ENCODE measurements around the gene RGS9BP.

Gene RGS9BP

DNA sequence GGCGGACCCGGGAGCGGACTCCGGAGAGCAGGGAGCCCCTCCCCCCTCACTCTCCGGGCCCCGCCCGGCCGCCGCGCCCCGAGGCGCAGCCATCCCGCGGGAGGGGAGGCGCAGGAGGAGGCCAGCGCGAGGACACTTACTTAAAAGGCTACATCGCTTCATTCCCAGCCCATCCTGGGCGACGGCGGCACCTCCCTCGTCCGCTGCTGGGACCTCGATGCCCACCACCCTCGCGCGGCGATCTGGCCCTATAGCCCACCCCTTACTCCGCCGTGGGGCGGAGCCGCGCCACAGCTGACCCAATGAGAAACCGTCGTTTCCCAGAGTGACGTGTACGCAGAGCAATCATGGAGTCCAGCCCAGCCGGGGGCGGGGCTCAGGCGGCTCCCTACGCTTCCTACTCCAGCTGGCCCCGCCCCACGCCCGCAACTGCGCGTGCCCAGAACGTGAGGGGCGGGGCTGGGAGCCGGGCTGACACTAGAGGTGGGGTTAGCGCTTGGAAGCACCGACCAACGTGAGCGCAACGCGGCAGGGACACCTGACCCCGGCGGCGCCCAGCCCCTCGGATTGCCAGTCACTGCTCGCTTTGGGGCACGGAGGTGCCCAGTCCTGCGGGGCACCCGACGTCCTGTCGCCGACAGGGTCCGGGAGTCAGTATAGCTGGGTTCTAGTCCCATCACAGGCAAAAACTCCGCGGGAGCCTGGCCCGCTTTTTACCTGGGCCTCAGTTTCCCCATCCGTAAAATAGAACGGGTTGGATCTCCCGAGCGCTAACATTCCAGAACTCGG is 523 bp upstream of the RGS9BP start, which contains the start of gene ANKRD27:
TSS of gene ANKRD27 (minus strand) at position 250 of the 789 bp plus-strand sequence. CDS start 16,165 bp downstream, outside the sequence.
- H3K4me3 ChIP-seq (ENCODE audit: control insufficient read depth, low read depth, low read length), result peak within 1 kb of the TSS; percentile 84
- DNase-seq (ENCODE audit: low read depth), result peak; percentile 96
- TF ChIP-seq, protein P1, sequence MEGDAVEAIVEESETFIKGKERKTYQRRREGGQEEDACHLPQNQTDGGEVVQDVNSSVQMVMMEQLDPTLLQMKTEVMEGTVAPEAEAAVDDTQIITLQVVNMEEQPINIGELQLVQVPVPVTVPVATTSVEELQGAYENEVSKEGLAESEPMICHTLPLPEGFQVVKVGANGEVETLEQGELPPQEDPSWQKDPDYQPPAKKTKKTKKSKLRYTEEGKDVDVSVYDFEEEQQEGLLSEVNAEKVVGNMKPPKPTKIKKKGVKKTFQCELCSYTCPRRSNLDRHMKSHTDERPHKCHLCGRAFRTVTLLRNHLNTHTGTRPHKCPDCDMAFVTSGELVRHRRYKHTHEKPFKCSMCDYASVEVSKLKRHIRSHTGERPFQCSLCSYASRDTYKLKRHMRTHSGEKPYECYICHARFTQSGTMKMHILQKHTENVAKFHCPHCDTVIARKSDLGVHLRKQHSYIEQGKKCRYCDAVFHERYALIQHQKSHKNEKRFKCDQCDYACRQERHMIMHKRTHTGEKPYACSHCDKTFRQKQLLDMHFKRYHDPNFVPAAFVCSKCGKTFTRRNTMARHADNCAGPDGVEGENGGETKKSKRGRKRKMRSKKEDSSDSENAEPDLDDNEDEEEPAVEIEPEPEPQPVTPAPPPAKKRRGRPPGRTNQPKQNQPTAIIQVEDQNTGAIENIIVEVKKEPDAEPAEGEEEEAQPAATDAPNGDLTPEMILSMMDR (conservative IDR thresholded peaks at IDR 0.05; ENCODE audit: control insufficient read depth, insufficient read depth, low read depth, low read length), result no peak

DNA sequence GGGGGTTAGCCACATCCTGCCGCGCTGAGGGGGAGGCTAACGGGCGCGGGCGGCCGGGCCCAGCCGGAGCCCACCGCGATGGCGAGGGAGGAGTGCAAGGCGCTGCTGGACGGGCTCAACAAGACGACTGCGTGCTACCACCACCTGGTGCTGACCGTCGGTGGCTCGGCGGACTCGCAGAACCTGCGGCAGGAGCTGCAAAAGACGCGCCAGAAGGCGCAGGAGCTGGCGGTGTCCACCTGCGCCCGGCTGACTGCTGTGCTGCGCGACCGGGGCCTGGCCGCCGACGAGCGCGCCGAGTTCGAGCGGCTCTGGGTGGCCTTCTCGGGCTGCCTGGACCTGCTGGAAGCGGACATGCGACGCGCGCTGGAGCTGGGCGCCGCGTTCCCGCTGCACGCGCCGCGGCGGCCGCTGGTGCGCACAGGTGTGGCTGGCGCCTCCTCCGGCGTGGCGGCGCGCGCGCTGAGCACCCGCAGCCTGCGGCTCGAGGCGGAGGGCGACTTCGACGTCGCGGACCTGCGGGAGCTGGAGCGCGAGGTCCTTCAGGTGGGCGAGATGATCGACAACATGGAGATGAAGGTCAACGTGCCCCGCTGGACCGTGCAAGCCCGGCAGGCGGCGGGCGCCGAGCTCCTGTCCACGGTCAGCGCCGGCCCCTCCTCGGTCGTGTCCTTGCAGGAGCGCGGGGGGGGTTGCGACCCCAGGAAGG is 692 bp downstream of the RGS9BP start:
- TF ChIP-seq, protein P1 (conservative IDR thresholded peaks at IDR 0.05; ENCODE audit: control insufficient read depth, insufficient read depth, low read depth, low read length), result no peak
- no peak for DNase-seq (ENCODE audit: low read depth)
- H3K4me3 ChIP-seq (ENCODE audit: control insufficient read depth, low read depth, low read length), result peak overlapping the region; percentile 84

DNA sequence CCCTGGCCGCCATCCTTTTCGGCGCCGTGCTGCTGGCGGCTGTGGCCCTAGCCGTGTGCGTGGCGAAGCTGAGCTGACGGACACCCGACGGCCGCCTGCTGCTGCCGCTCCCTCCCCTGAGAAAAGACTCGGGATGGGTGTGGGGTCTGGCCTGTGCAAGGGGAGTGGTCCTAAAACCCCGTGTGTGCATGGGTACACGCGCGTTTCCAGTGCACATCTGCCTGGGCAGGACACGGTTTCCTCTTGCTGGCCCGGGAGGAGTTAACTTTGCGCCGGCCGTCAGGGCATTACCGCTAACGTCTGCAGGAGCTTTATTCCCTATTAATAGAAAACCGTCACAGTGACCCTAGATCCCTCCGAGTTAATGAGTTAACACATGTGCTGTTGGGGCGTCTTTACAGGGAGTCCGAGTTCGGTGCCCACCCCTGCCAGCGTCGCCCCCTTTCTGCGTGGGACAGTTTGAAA is 1.3 kb downstream of the RGS9BP start:
- no peak overlapping the region for H3K4me3 ChIP-seq (ENCODE audit: control insufficient read depth, low read depth, low read length)
- DNase-seq (ENCODE audit: low read depth), result no peak
- TF ChIP-seq, protein P1 (conservative IDR thresholded peaks at IDR 0.05; ENCODE audit: control insufficient read depth, insufficient read depth, low read depth, low read length), result no peak

DNA sequence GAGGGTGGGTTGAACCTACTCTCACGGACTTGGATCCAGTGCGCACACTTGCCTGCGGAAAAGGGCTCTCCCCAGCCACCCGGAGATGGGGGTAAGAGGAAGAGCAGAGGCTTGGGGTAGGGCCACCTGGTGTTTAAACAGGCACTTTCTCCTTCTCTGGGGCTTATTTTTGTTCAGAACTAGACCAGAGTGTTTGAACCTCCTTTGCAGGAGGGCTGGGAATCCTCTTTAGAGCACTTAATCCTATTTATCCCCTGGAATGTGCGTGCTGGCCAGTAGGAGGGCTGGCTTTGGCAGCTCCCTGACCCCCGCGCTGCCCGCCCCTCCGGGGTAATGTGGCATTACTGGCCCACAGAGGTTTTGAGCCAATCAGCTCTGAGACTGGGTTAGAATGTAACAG is 2.0 kb downstream of the RGS9BP start:
- H3K4me3 ChIP-seq (ENCODE audit: control insufficient read depth, low read depth, low read length), result no peak overlapping the region
- no peak for DNase-seq (ENCODE audit: low read depth)
- TF ChIP-seq, protein P1 (conservative IDR thresholded peaks at IDR 0.05; ENCODE audit: control insufficient read depth, insufficient read depth, low read depth, low read length), result no peak

DNA sequence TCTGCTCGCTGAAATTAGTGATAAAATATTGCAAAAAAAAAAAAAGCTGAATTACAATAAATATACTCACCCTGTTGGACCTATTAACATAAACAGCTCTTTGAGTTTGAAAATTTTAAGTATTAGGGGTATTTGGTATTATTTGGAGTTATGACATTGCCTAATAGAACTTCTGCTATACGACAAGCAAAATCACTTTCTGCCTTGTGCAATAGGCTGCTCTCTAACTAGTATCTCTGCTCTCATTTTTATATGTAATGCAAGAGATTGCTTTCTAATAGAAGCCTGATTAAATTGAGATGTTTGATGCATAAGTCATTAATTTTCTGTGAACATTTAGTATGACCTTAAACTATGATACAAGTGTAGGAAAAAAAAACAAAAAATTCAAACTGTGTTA is 5.3 kb downstream of the RGS9BP start:
- TF ChIP-seq, protein P1 (conservative IDR thresholded peaks at IDR 0.05; ENCODE audit: control insufficient read depth, insufficient read depth, low read depth, low read length), result no peak
- DNase-seq (ENCODE audit: low read depth), result no peak
- no peak overlapping the region for H3K4me3 ChIP-seq (ENCODE audit: control insufficient read depth, low read depth, low read length)

DNA sequence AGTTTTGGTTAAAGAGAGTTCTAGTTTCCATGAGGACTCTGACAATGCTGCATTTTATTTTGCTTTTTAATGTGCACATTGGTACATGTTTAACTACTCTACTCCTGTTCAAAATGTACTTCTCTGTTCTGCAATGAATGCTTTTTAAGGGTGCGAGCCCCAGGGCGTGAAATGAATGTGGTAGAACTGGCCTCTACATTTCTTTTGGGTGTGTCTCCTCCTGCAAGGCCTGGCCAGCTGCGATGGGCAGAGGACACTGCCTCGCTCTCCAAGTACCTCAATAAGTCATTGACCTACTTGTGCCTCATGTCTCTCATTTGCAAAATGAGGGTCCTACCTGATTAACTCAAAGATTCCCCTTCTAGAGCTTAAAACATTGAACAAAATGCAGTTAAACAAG is 6.7 kb downstream of the RGS9BP start:
- H3K4me3 ChIP-seq (ENCODE audit: control insufficient read depth, low read depth, low read length), result no peak overlapping the region
- DNase-seq (ENCODE audit: low read depth), result no peak
- TF ChIP-seq, protein P1 (conservative IDR thresholded peaks at IDR 0.05; ENCODE audit: control insufficient read depth, insufficient read depth, low read depth, low read length), result no peak
